GM10266 (cell line): ENCODE results near the gene RTP5.

ENCODE experiments used
- DNase-seq: peaks from one replicate; pipeline ENCODE4 v3.0.0; 2012; ENCODE audit errors: extremely low spot score
- CTCF ChIP-seq: IDR thresholded peaks from 2 replicates; pipeline ENCODE4 v1.5.1; 2012; ENCODE audit warnings: mild to moderate bottlenecking, low read depth; ENCODE audit not compliant: control insufficient read depth, insufficient read depth; ENCODE audit errors: missing control alignments

RTP5 gene

DNA sequence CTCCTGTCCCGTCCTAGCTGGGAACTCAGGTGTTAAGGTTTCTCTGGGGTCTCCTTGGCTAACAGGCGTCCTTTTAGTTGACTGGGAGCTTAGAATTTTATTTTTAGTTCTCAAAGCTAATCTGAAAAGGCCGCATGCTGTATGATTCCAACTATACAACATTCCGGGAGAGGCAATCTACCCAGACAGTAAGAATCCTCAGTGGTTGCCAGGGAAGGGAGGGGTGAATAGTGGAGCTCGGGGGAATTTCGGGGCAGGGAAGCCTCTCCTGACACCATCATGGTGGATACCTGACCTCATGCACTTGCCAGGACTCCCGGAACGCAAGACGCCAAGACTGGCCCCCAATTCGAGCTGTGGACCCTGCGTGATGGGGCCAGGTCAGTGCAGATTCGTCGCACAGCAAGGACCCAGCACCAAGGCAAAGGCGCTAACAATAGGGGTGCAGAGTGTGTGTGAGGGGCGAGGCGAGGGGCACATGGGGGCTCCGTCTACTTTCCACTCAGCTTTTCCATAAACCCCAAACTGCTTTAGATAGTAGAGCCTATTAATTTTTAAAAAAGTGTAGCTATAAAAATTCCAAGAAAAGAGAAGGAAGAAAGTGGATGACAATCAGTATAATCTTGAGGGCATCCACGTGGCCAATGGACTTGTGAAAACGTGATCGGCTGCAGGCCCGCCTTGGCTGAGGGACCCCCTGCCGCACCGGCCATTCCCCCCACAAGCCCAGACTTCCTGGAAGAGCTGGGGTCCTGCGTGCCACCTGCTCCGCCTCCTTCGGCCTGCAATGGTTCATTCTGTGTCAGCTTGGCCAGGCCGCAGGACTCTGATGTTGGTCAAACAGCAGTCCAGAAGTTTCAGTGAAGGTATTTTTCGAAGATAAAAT lies 28.1 kb upstream of the RTP5 start:
- no peak for TF ChIP-seq CTCF
- no peak for DNase-seq

DNA sequence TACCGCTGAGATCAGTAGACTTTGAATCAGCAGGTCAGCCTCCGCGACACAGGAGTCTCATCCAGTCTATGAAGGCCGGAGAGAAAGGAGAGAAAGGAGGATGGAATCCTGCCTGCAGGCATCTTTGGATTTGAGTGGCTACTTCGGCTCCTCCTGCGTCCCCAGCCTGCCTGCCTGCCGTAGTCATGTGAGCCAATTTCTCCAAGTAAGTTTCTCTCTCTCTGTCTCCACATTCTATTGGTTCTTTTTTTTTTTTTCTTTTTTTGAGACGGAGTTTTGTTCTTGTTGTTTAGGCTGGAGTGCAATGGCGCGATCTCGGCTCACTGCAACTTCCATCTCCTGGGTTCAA lies 27.5 kb upstream of the RTP5 start:
- no peak for TF ChIP-seq CTCF
- no peak for DNase-seq

DNA sequence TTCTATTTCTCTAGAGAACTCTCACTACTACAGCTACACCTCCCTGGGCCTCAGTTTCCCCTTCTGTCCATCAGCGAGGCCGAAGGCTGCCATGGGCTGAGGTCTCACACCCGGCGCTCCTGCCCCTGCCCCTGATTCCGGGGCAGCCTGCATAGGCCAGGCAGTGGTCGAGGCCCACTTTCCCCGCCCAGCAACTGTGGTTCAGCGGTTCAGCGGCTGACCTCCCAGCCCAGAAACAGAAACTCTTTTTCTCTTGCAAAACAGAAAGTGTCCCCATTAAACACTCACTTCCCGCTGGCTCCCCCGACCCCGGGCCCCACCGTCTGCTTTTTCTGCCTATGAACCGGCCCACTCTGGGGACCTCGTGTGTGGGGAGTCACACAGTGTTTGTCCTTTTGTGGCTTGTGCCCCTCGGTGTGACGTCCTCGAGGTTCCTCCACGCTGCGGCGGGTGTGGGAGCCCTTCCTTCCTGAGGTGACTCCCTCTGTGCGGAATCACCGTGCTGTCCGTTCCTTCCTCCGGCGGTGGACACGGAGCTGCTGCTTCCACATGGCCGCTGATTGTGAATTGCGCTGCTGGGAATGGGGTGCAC lies 26.8 kb upstream of the RTP5 start:
- peak; percentile 89 for DNase-seq
- no peak for TF ChIP-seq CTCF

GRCh38 chr2:241843321-241844065 lies 26.0 kb upstream of the RTP5 start:
- peak; percentile 51 for DNase-seq
- no peak for TF ChIP-seq CTCF

DNA sequence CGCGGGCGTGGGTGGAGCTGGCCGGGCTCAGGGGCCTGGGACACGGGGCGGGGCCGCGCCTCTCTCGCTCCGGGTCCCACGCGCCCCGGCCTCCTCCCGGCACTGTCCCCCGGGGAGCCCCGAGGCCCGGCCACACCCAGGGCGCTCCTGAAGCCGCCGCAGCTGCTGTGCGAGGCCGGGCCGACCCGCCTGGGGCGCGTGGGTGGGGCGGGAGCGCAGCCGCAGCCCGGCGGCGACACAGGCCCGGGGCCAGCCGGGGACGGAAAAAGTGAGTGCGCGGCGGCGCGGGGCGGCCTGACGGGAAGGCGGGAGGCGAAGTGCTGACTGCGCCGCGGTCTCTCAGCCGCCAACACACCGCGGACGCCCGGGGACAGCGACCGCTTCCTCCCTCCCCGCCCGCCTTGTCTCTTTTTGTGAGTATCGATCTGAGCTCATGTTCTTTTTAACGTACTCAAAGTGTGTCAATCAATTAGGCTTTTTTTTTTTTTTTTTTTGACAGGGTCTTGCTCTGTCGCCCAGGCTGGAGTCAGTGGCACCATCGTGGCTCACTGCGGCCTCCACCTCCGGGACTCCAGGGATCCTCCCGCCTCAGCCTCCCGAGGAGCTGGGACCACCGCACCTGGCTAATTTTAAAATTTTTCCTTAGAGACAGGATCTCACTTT lies 25.3 kb upstream of the RTP5 start:
- DNase-seq = peak; percentile 93

More for the DNA sequence above, 25.3 kb upstream of the RTP5 start:
- no peak for TF ChIP-seq CTCF
